ENCODE results near the gene IFNGR2.
A peak's percentile ranks its signal among the peaks of the same experiment; 100 is the strongest.
"Not testable (repeated sequence)": the region's sequence is repeated elsewhere in the genome, so short reads cannot be mapped to it uniquely, and the experiment has no call there.

IFNGR2 gene

GRCh38 chr21:33443194-33443593 is 40.0 kb downstream of the IFNGR2 start:
- DNase-seq = peak; percentile 97

GRCh38 chr21:33444499-33444898 is 41.3 kb downstream of the IFNGR2 start:
- no peak for DNase-seq

GRCh38 chr21:33446620-33447019 is 43.4 kb downstream of the IFNGR2 start:
- not testable (repeated sequence) for DNase-seq

GRCh38 chr21:33449616-33450015 is 46.4 kb downstream of the IFNGR2 start:
- no peak for DNase-seq

- peak; percentile 54 for DNase-seq
Measured at GRCh38 chr21:33451634-33452071, 48.4 kb downstream of the IFNGR2 start.

GRCh38 chr21:33452362-33452761 is 49.1 kb downstream of the IFNGR2 start:
- no peak for DNase-seq

GRCh38 chr21:33455686-33456446 is 52.7 kb downstream of the IFNGR2 start:
- DNase-seq = no peak

- DNase-seq = no peak
Measured at GRCh38 chr21:33458861-33459260, 55.6 kb downstream of the IFNGR2 start.

- DNase-seq = no peak
Measured at GRCh38 chr21:33461538-33462250, 58.5 kb downstream of the IFNGR2 start.

GRCh38 chr21:33469183-33469582 is 66.0 kb downstream of the IFNGR2 start:
- not testable (repeated sequence) for DNase-seq

GRCh38 chr21:33470701-33471100 is 67.5 kb downstream of the IFNGR2 start:
- DNase-seq = no peak

GRCh38 chr21:33473344-33473743 is 70.1 kb downstream of the IFNGR2 start:
- DNase-seq = no peak

GRCh38 chr21:33477066-33477465 is 73.9 kb downstream of the IFNGR2 start:
- DNase-seq = no peak

- no peak for DNase-seq
Measured at GRCh38 chr21:33478182-33478581, 75.0 kb downstream of the IFNGR2 start.

GRCh38 chr21:33478935-33479678 is 75.9 kb downstream of the IFNGR2 start:
- no peak for DNase-seq

- peak; percentile 95 for DNase-seq
Measured at GRCh38 chr21:33479679-33480480, 76.7 kb downstream of the IFNGR2 start, which contains the start of gene TMEM50B. Gene TMEM50B, minus strand, starts transcription at chr21:33479974. Its CDS starts 11,089 bp downstream, at chr21:33468885.

GRCh38 chr21:33480481-33481103 is 77.4 kb downstream of the IFNGR2 start:
- no peak for DNase-seq

GRCh38 chr21:33481314-33481943 is 78.2 kb downstream of the IFNGR2 start:
- DNase-seq = no peak

All from NCI-H2029 (cell line).